Endothelial cell of hepatic sinusoid (primary cell): Measurements from ENCODE around the gene FAM72D.
"Not testable (repeated sequence)": the region's sequence is repeated elsewhere in the genome, so short reads cannot be mapped to it uniquely, and the experiment has no call there.

Source experiments
- in situ Hi-C: cut with HindIII; loops from 2 replicates; pipeline ENCODE4 v1.10.0; 2017; ENCODE audit warnings: low sequenced_read_pairs

The FAM72D gene

DNA sequence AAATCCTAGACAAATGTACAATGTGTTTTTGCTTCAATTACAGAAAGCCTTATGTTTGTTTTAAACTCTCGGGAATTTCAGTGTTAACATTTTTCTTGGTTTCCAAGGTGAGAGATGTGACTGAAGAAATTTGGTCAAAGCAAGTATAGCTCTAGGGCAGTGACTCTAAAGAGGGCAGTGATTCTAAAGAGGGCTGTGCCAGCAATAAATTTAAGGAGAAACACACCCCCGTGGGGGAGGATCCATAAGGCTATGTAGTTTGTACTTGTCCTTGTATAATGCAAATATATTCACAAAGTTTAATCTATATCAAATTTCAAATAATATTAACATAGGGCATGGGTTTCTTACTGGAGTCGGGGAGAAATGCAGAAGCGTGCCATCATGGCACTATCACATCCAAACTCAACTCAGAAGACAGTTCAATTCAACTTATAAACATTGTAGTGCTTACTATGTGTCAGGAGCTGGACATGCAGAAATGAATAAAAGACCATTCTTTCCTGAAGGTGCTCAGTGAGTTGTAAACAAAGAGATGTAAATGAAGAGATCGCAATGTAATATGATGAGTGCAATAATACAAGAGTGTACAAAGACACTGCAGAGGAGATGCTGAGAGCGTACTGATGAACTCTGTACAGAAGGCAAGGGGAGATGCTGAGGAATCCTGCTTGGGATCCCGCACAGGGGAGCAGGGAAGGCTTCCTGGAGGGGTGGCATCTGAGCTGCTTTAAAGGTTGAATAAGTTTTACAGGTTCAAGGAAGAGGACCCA lies 13.1 kb upstream of the FAM72D start:
- in situ Hi-C loops: not testable (repeated sequence)

DNA sequence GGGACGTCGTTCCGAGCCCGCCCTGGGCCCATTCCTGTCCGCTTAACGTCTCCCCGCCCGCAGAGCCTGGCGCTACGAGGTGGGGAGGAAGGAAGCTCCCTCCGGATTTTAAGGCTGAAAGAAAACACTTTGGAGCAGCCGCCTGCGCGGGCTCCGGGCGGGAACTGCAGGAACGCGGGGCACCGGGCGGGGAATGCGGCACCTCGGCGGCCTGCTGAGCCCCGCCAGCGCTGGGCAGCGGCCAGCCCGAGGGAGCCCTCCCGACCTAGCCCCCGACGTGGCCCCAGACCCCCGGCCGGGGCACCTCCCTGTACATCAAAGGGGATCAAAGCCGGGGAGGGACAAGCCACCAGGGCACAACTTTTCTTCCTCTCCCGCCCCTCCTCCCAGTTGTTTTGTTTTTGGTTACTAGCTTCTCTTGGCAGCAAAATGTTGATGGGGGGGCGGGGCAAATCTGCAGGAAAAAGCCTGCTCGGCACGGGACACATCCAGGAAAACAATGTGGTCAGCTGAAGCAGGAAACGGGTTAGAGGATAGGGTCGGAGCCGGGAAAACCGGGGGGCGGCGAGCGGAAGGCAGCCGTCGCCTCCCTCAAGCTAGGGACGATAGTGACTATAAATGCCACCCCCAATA lies 2.1 kb upstream of the FAM72D start:
- in situ Hi-C loops: not testable (repeated sequence)

DNA sequence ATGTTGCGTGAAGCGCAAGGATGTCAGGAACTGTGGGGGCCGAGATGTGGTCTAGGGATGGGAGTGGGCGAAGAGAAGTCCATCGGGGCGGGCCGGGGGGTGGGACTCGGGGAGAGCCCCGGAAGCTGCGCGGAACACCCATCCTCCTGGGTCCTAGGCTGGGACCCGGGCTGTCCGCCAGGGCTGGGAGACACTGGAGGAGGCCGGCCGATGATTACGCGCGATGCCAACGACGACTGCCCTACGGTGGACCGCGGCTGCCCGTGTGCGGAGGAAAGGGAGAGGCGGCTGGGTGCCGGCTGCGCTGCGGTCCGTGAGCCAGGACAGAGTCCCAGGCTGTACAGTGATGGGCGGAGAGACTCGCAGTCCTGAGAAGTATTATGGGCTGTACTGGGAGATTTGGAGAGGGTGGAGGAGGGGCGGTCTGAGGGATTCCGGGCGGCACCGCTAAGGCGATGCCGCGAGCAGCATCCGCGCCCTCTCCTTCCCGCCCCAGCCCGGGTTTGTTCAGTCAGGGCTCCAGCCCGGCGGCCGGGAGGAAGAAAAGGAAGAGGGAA lies 1.0 kb upstream of the FAM72D start:
- in situ Hi-C loops: not testable (repeated sequence)

DNA sequence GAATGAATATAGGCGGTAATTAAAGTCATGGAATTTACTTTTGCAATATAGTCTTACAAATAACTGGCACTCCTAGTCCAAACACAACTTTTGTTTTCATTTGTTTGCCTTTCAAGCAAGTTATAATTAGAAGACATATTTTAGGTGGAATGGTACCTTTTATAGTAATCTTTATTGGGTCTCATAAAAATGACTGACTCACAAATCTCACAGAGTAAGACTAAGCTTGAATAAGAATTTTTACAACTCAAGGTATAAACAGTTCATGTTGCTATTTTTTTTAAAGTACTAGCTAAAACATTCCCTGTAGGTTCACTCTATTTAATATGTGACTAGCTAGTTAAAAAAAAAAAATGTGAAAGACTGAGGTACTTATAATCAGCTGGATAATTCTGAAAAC lies 6.0 kb downstream of the FAM72D start:
- in situ Hi-C loops: not testable (repeated sequence)

DNA sequence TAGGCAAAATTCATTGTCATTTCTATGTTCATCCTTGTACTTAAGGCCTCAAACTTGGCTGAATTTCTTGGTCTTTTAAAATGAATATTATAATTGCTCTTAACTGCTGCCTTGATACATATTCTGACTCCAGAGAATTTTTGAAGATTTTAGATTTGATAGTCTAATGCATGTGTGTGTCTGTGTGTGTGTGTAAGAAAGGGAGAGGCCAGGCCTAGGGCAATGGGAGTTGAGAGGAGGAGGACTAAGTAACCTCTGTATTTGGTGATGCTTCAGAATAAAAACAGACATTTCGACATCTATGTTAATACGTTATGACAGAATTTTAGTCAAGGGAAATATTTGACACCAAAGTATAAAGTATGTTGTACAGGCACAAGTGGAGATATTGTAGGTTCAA lies 7.5 kb downstream of the FAM72D start:
- in situ Hi-C loops: not testable (repeated sequence)

DNA sequence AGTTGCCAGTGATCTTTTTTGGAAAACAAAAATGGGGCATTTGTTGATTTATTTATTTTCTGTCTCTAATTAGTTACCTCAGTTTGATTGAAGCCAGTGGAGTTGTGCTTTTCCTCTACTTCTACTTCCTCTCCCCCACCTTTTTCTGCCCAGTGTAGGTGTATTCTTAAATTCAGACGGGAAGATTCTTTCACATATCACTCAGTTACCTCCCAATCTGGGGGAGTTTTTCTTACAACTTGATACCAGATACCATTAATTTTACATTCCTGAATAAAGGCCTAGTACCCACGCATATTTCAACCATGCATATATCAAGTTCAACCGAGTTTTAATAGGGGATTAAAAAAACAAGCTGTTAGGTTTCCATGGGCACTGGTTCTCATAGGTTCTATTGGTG lies 15.9 kb downstream of the FAM72D start:
- in situ Hi-C loops: not testable (repeated sequence)

DNA sequence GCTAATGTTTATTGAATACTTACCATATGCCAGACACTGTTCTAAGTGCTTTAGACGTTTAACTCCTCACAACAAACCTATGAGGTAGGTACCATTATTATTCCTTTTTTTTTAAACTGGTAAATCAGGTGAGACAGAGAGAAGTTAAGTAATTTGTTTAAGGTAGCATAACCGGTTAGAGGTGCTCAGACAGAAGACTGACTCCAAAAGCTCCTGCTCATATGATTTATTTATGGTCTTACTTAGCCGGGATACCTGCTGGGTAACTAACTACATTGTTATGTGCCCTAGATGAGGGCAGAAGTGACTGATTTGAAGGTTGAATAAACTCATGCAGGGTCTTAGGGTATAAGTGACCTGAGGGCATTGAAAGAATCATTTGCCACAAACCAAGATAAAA lies 16.9 kb downstream of the FAM72D start:
- in situ Hi-C loops: not testable (repeated sequence)

DNA sequence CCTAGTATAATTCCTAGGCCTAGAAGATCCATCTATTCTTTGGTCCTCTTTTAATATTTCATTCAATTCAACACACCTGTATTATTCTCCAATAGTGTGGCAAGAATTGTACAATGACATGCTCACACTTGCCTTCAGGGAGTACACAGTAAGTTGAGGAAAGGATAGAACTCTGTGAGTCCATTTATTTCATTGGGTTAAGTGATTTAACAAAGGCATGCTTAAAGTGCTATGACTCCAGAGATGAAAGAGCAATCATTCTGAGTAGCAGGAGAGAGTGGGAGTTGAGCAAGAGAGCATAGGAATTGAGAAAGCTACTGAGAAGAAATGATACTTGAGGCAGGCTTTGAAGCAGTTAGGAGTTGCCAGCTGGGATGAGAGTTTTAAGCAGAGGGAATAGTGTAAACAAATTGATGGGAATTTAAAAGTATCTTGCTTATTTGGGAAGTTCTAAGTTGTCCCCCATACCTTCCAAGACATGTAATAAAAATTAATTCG lies 18.8 kb downstream of the FAM72D start:
- in situ Hi-C loops: not testable (repeated sequence)

DNA sequence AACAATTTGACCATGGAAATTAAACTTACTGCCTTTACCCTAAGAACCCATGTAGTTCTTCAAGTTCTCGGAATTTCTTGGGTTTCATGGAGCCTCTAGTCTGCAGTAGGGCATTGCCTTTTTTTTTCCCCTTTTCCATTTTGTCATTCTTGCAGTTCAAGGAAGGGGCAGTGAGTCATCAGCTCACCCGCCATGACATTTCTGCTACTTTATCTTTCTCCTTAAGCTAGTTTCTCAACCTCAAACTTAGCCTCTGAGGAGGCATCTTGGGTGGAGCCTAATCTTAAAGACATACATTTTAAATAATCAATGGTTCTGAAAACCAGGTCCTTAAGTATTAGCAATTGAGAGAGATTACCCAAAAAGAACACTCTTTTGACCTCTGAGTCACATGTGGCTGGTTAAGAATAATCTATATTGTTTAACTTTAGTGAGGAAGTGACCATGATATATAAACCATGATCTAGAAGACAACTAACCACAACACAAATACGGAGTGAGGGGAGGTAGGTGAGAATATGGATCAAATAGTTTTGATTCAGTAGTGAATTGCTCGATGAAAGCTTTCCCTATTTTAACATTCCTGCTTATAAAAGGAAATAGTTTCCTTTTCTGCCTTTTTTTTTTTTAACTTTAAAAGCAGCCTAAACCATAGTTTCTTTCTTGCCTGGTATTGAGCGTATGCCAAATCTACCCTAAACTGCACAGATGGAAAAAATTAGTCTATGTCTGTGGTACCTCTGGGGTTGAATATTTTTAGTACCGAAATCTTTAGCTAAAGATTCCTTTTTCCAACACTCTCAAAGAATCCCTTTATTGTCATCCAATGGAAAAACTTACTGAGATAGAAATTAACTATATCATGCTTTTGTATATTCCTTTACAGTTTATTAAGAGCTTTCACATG lies 20.1 kb downstream of the FAM72D start:
- in situ Hi-C loops: not testable (repeated sequence)

DNA sequence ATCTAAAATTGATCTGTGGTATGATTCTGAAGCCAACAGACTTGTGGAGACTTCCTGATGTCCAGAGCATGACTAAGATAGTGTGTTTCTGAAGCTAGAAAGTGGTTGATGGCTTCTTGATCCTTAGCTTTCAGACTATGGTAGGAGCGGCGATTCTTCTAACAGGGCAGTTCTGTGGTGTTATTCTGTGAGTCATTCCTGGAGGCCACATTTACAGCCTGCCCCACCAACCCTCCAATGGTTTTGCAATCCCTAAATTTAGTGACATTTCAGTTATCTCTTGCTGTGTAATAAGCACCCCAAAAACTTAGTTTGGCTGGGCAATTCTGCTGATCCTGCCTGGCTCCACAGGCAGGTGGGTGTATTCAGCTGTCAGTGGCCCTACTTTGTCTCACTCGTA lies 24.1 kb downstream of the FAM72D start:
- in situ Hi-C loops: not testable (repeated sequence)

DNA sequence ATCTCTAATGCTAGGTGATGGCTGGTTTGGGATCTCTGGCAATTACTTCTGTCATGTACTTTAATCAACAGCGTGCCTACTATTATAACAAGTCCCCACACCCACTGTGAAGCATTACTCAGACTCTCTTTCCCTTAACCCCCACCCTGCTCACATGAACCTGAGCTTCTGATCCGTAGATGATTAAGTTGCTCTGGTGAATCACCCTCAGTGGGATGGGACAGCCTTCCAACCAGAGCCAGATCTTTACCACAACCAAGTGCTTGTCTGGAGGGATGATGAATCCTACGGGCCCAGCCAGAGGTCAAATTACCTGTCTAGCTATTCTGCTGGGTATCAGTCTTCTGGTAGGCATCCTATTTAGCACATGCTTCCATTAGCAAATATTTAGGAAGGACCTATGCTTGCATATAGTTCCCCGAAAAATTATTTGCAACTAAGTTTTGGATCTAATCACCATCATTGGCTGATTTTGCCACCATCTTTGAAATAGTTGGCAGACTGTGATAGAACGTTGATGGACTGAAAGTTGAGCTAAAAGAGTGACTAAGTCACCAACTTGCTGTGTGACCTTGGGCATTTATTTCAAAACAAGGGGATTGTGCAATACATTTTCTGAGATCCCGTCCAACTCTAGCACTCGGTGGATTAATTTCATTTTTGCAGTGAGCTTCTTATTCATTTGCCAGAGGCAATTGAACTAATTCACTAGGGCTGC lies 26.7 kb downstream of the FAM72D start:
- in situ Hi-C loops: not testable (repeated sequence)

DNA sequence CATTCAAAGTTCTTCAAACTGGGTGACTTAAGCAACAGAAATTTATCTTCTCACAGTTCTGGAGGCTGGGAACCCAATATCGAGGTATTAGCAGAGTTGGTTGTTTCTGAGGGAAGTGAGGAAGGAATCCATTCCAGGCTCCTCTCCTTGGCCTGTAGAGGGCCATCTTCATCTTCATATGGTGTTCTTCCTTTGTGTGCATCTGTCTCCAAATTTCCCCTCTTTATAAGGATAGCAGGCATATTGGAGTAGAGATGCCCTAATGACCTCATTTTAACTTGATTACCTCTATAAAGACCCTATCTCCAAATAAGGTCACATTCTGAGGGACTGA lies 27.3 kb downstream of the FAM72D start:
- in situ Hi-C loops: not testable (repeated sequence)

DNA sequence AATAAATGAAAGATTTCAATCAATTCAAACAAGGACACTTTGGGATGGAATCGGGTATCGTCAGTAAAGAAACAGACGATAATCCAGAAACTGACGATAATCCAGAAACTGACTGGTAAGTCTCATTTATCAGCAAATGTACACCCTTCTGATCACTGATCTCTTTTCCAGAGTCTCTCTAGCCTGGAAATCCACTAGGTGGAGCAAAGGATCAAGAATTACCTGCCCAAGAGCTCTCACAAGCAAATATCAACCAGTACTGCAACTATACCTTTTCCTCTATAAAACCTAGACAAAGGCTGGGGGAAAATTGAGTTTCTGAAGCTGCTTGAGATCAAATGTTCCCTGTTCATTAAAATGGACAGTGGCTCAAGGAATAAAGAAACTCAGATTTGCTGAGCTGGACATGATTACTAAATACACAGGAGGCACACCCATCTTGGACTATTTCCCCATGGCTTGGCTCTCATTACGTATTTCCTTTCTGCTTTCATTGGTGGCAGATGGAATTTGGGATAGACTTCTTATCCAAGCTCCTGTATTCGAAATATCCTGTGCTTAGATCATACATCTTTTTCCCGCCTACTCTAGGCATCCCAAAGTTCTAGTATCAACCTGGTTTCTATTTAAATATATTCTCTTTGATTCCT lies 28.3 kb downstream of the FAM72D start:
- in situ Hi-C loops: not testable (repeated sequence)

DNA sequence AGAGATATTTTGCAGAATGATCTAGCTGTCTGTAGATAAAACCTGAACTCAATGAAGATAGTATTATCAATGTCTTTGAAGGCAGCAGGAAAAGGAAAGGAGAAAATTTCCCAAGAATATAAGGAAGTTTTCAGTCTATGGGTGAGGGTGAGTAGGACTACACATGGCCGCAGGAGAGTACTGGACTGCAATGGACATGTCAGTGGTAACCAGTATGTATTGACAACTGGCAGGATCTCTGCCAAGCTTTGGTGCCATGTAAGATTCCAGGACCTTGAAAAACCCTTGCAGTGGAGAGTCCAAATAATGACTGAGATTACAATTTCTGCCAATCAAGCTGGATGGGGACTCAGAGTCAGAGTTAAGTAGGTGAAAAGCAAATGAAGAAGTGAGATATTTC lies 29.3 kb downstream of the FAM72D start:
- in situ Hi-C loops: not testable (repeated sequence)

DNA sequence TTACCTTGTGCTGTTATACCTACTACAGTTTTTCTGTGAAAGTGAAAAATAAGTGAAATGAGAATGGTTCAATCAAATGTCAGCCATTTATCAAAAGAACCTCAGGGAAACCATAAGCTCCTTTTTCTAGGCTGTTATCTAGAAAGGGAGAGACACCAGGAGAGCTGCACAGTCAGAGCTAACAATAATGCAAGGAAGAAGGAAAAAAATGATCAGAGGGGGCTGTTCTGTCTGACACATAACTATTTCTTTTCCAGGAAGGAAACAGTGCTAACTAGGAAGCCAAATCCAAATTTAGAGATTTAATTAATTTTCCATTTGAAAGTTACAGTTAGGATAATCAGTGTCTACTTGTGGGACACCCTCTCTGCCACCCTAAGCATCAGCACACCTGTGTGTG lies 31.4 kb downstream of the FAM72D start:
- in situ Hi-C loops: not testable (repeated sequence)

DNA sequence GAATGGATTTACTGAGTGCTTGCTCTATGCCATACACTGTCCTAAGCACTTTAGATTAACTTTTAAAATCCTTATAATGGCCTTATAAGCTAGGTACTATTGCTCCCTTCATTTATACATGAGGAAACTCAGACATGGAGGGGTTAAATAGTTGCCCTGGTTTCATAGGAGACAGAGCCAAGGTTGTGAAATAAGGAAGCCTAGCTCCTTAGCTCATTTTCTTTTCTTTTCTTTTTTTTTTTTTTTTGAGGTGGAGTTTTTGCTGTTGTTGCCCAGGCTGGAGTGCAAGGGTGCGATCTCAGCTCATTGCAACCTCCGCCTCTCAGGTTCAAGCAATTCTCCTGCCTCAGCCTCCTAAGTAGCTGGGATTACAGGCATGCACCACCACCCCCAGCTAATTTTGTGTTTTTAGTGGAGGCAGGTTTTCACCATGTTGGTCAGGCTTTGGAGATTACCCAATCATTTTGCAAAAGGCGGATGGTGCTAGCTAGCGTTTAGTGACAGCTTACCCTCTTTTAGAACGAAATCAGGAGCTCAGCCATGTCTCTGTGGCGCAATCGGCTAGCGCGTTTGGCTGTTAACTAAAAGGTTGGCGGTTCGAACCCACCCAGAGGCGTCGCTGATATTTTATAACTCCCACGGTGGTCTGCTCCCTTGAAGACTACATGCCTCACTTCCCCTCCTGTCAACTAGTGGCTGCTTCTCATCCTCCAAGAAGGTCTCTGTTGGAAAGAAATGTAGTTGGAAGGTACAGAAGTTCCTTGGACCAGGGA lies 33.1 kb downstream of the FAM72D start:
- in situ Hi-C loops: not testable (repeated sequence)

DNA sequence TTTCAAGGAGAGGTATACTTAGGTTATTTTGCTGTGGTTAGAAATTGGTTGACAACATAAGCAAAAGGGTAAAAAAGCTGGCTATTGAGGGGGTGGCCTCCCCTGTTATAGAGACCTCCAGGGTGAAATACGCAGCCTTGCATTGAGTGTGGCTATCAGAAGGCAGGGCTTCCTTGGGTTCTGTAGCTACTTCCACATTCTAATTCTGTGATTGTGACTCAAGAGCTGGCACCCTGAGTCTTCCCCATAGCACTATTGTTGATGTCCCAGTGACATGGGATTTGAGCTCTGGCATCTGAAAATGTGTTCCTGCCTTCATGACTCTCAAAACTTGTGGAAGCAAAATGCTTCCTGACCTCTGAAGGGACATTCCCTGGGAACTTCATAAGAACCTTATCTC lies 38.7 kb downstream of the FAM72D start:
- in situ Hi-C loops: not testable (repeated sequence)

DNA sequence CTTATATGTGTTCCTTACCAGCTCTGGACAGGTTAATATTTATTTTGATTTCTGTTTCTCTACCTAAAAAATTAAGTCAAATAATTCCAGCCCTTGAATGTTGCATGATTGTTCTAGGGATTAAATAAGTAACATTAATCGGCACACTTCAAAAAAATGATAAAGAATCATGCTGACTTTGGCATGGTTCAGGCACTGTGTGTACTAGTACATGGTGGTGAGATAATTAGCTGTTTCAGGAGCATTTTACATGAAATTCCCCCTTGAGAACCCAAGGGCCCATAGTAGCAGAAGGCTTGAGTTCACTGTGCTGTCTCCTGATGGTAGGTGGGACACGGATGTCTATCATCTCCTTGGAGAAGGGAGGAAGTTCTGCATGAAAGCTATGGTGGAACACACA lies 44.8 kb downstream of the FAM72D start:
- in situ Hi-C loops: not testable (repeated sequence)

DNA sequence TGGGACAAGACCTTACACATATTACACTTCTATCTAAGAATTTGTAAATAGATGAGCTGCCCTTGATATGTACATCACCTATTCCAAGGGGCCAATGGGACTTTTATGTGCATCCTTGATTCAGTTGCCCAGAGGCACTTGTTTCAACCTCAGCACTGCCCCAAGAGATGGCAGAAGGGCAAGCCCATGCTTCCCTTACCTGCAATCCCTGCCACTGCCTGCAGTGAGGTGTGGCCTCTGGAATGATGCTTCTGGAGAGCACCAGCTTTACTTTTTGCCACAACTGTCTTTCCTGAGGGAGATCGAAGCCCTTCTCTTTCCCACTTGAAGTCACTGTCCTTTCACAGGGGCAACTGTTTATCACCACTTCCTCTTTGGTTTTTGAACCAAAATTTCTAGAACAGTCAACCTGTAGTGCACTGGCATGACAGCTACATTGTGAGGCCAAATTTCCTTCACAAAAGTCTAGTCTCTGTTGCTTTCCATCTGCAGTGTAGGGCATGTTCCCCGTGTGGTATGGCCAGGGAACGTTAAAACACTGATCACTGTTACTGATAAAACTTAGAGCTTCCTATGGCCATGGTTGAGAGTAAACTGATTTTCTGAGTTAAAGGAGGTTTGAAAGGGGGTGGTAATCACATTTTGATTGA lies 48.6 kb downstream of the FAM72D start:
- in situ Hi-C loops: not testable (repeated sequence)
